ENCODE data around the gene LYPLA2.

- TF ChIP-seq POLR2AphosphoS5 (IDR thresholded peaks at IDR 0.05) (no peak), CTCF (IDR thresholded peaks at IDR 0.05) (no peak), POLR2A (IDR thresholded peaks at IDR 0.05) (no peak), EP300 (IDR thresholded peaks at IDR 0.05) (no peak)
These were observed 7.8 kb downstream of the LYPLA2 start for GRCh38 chr1:23798662-23799142.

Measured in gastroesophageal sphincter (tissue), 3 donors.